HTERT RPE-1 (cell line): ENCODE measurements around the gene FKBP7.
"Not testable (repeated sequence)": the region's sequence is repeated elsewhere in the genome, so short reads cannot be mapped to it uniquely, and the experiment has no call there.

ENCODE experiments used
- in situ Hi-C: fragments of 300-500 bp; cut with MboI; formaldehyde crosslinking; loops from 4 replicates; pipeline ENCODE4 v1.14.3; 2020; ENCODE audit warnings: low sequenced_read_pairs

The FKBP7 gene

GRCh38 chr2:178478439-178479274, at the start of gene FKBP7:
FKBP7 (minus strand) TSS chr2:178478600; CDS start chr2:178478499, 101 bp downstream.
- in situ Hi-C loops: no loop called here

GRCh38 chr2:178527592-178527991, 49.2 kb upstream of the FKBP7 start:
- in situ Hi-C loops: no loop called here

- in situ Hi-C loops: no loop called here
Measured at GRCh38 chr2:178526256-178526655, 47.9 kb upstream of the FKBP7 start.

GRCh38 chr2:178525460-178525859, 47.1 kb upstream of the FKBP7 start:
- in situ Hi-C loops: not testable (repeated sequence)

- in situ Hi-C loops: not testable (repeated sequence)
Measured at GRCh38 chr2:178525010-178525409, 46.6 kb upstream of the FKBP7 start.

- in situ Hi-C loops: no loop called here
Measured at GRCh38 chr2:178523596-178524134, 45.3 kb upstream of the FKBP7 start.

GRCh38 chr2:178522950-178523595, 44.7 kb upstream of the FKBP7 start:
- in situ Hi-C loops: no loop called here

GRCh38 chr2:178521304-178522150, 43.1 kb upstream of the FKBP7 start:
- in situ Hi-C loops: no loop called here

GRCh38 chr2:178517496-178517895, 39.1 kb upstream of the FKBP7 start:
- in situ Hi-C loops: no loop called here

GRCh38 chr2:178514664-178515063, 36.3 kb upstream of the FKBP7 start:
- in situ Hi-C loops: no loop called here

- in situ Hi-C loops: no loop called here
Measured at GRCh38 chr2:178513876-178514275, 35.5 kb upstream of the FKBP7 start.

GRCh38 chr2:178512484-178512883, 34.1 kb upstream of the FKBP7 start:
- in situ Hi-C loops: no loop called here

GRCh38 chr2:178510384-178510783, 32.0 kb upstream of the FKBP7 start:
- in situ Hi-C loops: no loop called here

- in situ Hi-C loops: no loop called here
Measured at GRCh38 chr2:178508646-178509045, 30.2 kb upstream of the FKBP7 start.

- in situ Hi-C loops: no loop called here
Measured at GRCh38 chr2:178506949-178507348, 28.5 kb upstream of the FKBP7 start.

- in situ Hi-C loops: no loop called here
Measured at GRCh38 chr2:178506524-178506923, 28.1 kb upstream of the FKBP7 start.

- in situ Hi-C loops: no loop called here
Measured at GRCh38 chr2:178506101-178506500, 27.7 kb upstream of the FKBP7 start.

- in situ Hi-C loops: no loop called here
Measured at GRCh38 chr2:178502751-178503150, 24.4 kb upstream of the FKBP7 start.

GRCh38 chr2:178499640-178500039, 21.2 kb upstream of the FKBP7 start:
- in situ Hi-C loops: no loop called here

- in situ Hi-C loops: no loop called here
Measured at GRCh38 chr2:178498137-178498536, 19.7 kb upstream of the FKBP7 start.

- in situ Hi-C loops: no loop called here
Measured at GRCh38 chr2:178496049-178496448, 17.6 kb upstream of the FKBP7 start.
